Motor neuron (in vitro differentiated cells): Measurements from ENCODE around the gene RAD54L2. TPM values are rescaled to one million over a fixed set of nuclear protein-coding genes. Genes with fewer than 3 reads are reported as not detected.

Experiments used
- ATAC-seq, 8 experiments: fragments of 200-7000 bp; cut with Tn5 transposase; replicated peaks in 6 of 8; 2 replicates each; pipeline ENCODE4 v1.8.0; 2021; ENCODE audit warnings: mild to moderate bottlenecking in 8 of 8, moderate library complexity in 8 of 8
- H3K27ac ChIP-seq, 2 donors: fragments of 250-450 bp; sonication (Bioruptor Pico); 2 replicates each; pipeline ENCODE4 v1.9.0; 2021; ENCODE audit warnings: antibody characterized with exemption in 2 of 2, mild to moderate bottlenecking in 2 of 2, moderate library complexity in 1 of 2
- H3K4me1 ChIP-seq, 2 donors: fragments of 250-450 bp; sonication (Bioruptor Pico); replicated peaks in 1 of 2; 2 replicates each; pipeline ENCODE4 v1.6.1; 2021; ENCODE audit warnings: antibody characterized with exemption in 2 of 2, mild to moderate bottlenecking in 2 of 2, moderate library complexity in 1 of 2
- H3K4me3 ChIP-seq, 5 donors: fragments of 250-450 bp; sonication (Bioruptor Pico); 2 replicates each; pipeline ENCODE4 v1.9.0; 2021; ENCODE audit warnings: antibody characterized with exemption in 5 of 5, mild to moderate bottlenecking in 5 of 5, moderate library complexity in 4 of 5
- WGBS, 10 experiments: fragments of 450-650 bp; shearing (Covaris generic); methylation state at CpG; one replicate each; pipeline ENCODE4 v1.0.0; 2022; 5-methylcytosine and 5-hydroxymethylcytosine counted together
- in situ Hi-C, 9 experiments: fragments of 400-800 bp; cut with MboI; loops; one replicate each; pipeline ENCODE4 v1.15.0; 2021; ENCODE audit warnings: low sequenced_read_pairs in 9 of 9, low pct_unique_long_range_greater_than_20kb in 2 of 9; ENCODE audit not compliant: unreplicated experiment in 9 of 9
- total RNA-seq, 8 experiments: library from RNA; unstranded; fragments of 300-600 nt; gene quantifications; 2 replicates each; pipeline versions ENCODE4 v1.2.3 to v1.2.4, GENCODE V29; 2022

Gene RAD54L2
- total RNA-seq, 8 experiments from 2014 or later: 9.9 to 30.4 (median 23.1) TPM

- 40 to 100% (median 90%) methylated on average over 1 to 4 of the region's 4 CpGs; no CpG with 5 or more reads in 3 of the 10 experiments for WGBS, 10 experiments
- H3K4me3 ChIP-seq: no peak overlapping the region
- no peak overlapping the region for H3K27ac ChIP-seq
- in situ Hi-C loops: no loop called here
- ATAC-seq: peak in 1 of 8 experiments; percentile 14
- peaks cover 0 to 16% of the 10 kb centered on the region in 2 donors for H3K4me1 ChIP-seq
These were observed 46.7 kb downstream of the RAD54L2 start for GRCh38 chr3:51585197-51585596.

- Histone ChIP-seq H3K4me3 (no peak overlapping the region), H3K27ac (no peak overlapping the region), H3K4me1 (peaks cover 0 to 16% of the 10 kb centered on the region in 2 donors)
- 71 to 100% (median 71%) methylated on average over 1 of the region's 3 CpGs; no CpG with 5 or more reads in 7 of the 10 experiments for WGBS, 10 experiments
- no peak for ATAC-seq
- in situ Hi-C loops: no loop called here
These were observed 47.4 kb downstream of the RAD54L2 start for GRCh38 chr3:51585871-51586270.

Other genes with a start within 250 kb of the RAD54L2 start
- 100 to 1,000 TPM in 4 of 8 experiments, 10 to 100 TPM in 4; 59.2 to 121 (median 99.0) TPM for gene MANF, start 153.4 kb upstream of the RAD54L2 start, total RNA-seq
- 10 to 100 TPM; 16.0 to 45.2 (median 25.9) TPM for gene RBM15B, start 147.4 kb upstream of the RAD54L2 start, total RNA-seq
- 10 to 100 TPM; 12.0 to 24.1 (median 16.0) TPM for gene DCAF1, start 38.7 kb upstream of the RAD54L2 start, total RNA-seq
- 10 to 100 TPM; 16.6 to 64.7 (median 33.0) TPM for gene TEX264, start 132.5 kb downstream of the RAD54L2 start, total RNA-seq
- 10 to 100 TPM in 1 of 8 experiments, 1 to 10 TPM in 3, under 1 TPM in 4; 0.27 to 22.1 (median 2.5) TPM for gene GRM2, start 168.3 kb downstream of the RAD54L2 start, total RNA-seq
- gene IQCF6, start 240.5 kb downstream of the RAD54L2 start, total RNA-seq: not detected